Fibroblast of skin of abdomen (primary cell): ENCODE data around the gene HSPA6.
"Not testable (repeated sequence)": the region's sequence is repeated elsewhere in the genome, so short reads cannot be mapped to it uniquely, and the experiment has no call there.

Experiments
- DNase-seq: peaks from one replicate; pipeline ENCODE4 v3.0.0-alpha.2; 2013

HSPA6 gene

DNA sequence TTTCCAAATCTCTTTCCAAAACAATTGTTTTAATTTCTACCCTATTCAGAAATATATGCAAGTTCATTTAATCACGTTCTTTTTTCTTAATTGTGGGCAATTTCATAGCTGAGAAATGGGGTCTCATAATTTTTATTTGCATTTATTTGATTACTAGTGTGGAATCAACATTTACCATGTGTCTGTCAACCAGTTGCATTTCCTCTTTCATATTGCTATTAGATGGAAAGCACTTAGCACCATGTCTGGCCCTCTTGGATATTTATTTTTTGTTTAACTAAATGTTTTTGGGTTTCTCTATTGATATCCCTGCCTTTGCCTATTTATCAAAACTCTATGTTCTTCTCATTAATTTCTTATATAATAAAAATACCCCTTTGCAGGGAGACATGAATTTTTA is 39.2 kb downstream of the HSPA6 start:
- not testable (repeated sequence) for DNase-seq

DNA sequence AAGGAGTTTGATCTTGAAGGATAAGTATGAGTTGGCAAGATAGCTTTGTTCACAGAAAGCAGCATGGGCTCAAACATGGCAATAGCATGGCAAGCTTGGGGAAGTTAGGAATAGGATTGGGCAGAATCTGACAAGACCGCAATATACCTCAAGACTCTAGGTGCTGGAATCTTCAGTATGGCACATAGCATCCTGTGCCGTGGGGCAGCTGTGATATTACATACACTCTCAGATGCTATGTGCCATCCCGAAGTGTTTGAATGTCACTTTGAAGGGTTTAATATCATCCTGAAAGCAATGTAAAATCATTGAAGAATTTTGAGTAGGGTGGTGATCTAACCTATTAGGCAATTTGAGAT is 42.2 kb downstream of the HSPA6 start:
- DNase-seq = not testable (repeated sequence)

DNA sequence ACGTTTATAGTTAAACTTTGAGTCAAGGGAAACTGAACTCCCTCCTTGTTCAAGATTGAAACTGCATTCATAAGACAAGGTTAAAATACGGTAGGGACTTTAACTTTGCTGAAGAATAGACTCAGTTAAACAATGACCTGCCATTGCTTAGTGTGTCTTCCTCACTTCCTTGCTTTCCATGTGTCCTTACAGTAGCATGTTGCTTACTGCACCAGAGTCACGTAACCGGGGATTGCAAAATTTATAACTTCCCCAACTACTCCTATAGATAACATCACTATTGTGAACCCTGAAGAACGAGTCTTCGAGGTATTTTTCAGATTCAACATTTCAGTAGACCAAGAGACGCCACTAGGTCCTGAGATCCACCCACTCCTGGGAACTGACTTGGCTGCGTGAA is 47.4 kb downstream of the HSPA6 start:
- DNase-seq = not testable (repeated sequence)
